Ramos (cell line): ENCODE data around the gene HAGHL.
"Not testable (repeated sequence)": the region's sequence is repeated elsewhere in the genome, so short reads cannot be mapped to it uniquely, and the experiment has no call there.

Experiments
- in situ Hi-C: fragments of 300-500 bp; cut with MboI; formaldehyde crosslinking; loops from one replicate; pipeline ENCODE4 v1.14.3; 2022; ENCODE audit warnings: low sequenced_read_pairs; ENCODE audit not compliant: unreplicated experiment

Gene HAGHL

GRCh38 chr16:729768-730665, 3.1 kb downstream of the HAGHL start:
- in situ Hi-C loops = no loop called here

GRCh38 chr16:730666-731509, 4.0 kb downstream of the HAGHL start:
- in situ Hi-C loops = no loop called here

- in situ Hi-C loops = no loop called here
Measured at GRCh38 chr16:732332-732731, 5.4 kb downstream of the HAGHL start.

- in situ Hi-C loops = no loop called here
Measured at GRCh38 chr16:732936-733335, 6.0 kb downstream of the HAGHL start.

GRCh38 chr16:733382-734207, 6.7 kb downstream of the HAGHL start:
- in situ Hi-C loops = no loop called here

- in situ Hi-C loops = no loop called here
Measured at GRCh38 chr16:734208-734980, 7.5 kb downstream of the HAGHL start.

GRCh38 chr16:734981-735881, 8.3 kb downstream of the HAGHL start:
- in situ Hi-C loops = no loop called here

GRCh38 chr16:735982-736453, 9.1 kb downstream of the HAGHL start:
- in situ Hi-C loops = no loop called here

- in situ Hi-C loops = no loop called here
Measured at GRCh38 chr16:736936-737481, 10.1 kb downstream of the HAGHL start.

GRCh38 chr16:739560-740458, 12.9 kb downstream of the HAGHL start:
- in situ Hi-C loops = no loop called here

GRCh38 chr16:740459-740763, 13.5 kb downstream of the HAGHL start:
- in situ Hi-C loops = no loop called here

- in situ Hi-C loops = no loop called here
Measured at GRCh38 chr16:740764-741505, 14.0 kb downstream of the HAGHL start, which contains the start of gene CIAO3. Gene CIAO3, minus strand, starts transcription at chr16:740997. Its CDS starts 12 bp downstream, at chr16:740985.

- in situ Hi-C loops = no loop called here
Measured at GRCh38 chr16:741986-742629, 15.2 kb downstream of the HAGHL start.

- in situ Hi-C loops = not testable (repeated sequence)
Measured at GRCh38 chr16:742894-743293, 16.0 kb downstream of the HAGHL start.

GRCh38 chr16:743794-744500, 17.0 kb downstream of the HAGHL start:
- in situ Hi-C loops = no loop called here

GRCh38 chr16:745739-746138, 18.8 kb downstream of the HAGHL start:
- in situ Hi-C loops = no loop called here
